GM08714 (cell line): ENCODE measurements around the gene TMEM238L.

Source experiments
- H3K4me3 ChIP-seq: fragments of 200-500 bp; sonication (Bioruptor generic); 2 replicates; pipeline ENCODE4 v1.5.1; 2014; ENCODE audit warnings: mild to moderate bottlenecking, low read length, inconsistent platforms
- ZNF274 ChIP-seq: IDR thresholded peaks from 2 replicates; pipeline ENCODE4 v1.6.1; 2012; ENCODE audit warnings: mild to moderate bottlenecking, low read depth, low read length

The TMEM238L gene

GRCh38 chr17:10772425-10773380 is 31.2 kb downstream of the TMEM238L start:
- H3K4me3 ChIP-seq: no peak overlapping the region
- no peak for TF ChIP-seq ZNF274

- TF ChIP-seq ZNF274: no peak
- H3K4me3 ChIP-seq: no peak overlapping the region
Observed at GRCh38 chr17:10771148-10771547, 32.8 kb downstream of the TMEM238L start.

- TF ChIP-seq ZNF274: no peak
- no peak overlapping the region for H3K4me3 ChIP-seq
Observed at GRCh38 chr17:10769840-10770239, 34.1 kb downstream of the TMEM238L start.

- no peak for TF ChIP-seq ZNF274
- no peak overlapping the region for H3K4me3 ChIP-seq
Observed at GRCh38 chr17:10768750-10769251, 35.1 kb downstream of the TMEM238L start.

GRCh38 chr17:10767232-10767631 is 36.7 kb downstream of the TMEM238L start:
- TF ChIP-seq ZNF274: no peak

GRCh38 chr17:10762037-10762436 is 41.9 kb downstream of the TMEM238L start:
- no peak for TF ChIP-seq ZNF274
- H3K4me3 ChIP-seq: no peak overlapping the region

More at GRCh38 chr17:10767232-10767631, 36.7 kb downstream of the TMEM238L start:
- no peak overlapping the region for H3K4me3 ChIP-seq

- no peak for TF ChIP-seq ZNF274
- H3K4me3 ChIP-seq: no peak overlapping the region
Observed at GRCh38 chr17:10761281-10761680, 42.6 kb downstream of the TMEM238L start.

- no peak for TF ChIP-seq ZNF274
Observed at GRCh38 chr17:10758062-10758461, 45.8 kb downstream of the TMEM238L start.

GRCh38 chr17:10757647-10758046 is 46.3 kb downstream of the TMEM238L start:
- TF ChIP-seq ZNF274: no peak
- H3K4me3 ChIP-seq: no peak overlapping the region

More at GRCh38 chr17:10758062-10758461, 45.8 kb downstream of the TMEM238L start:
- H3K4me3 ChIP-seq: no peak overlapping the region

GRCh38 chr17:10757067-10757466 is 46.8 kb downstream of the TMEM238L start:
- H3K4me3 ChIP-seq: no peak overlapping the region
- TF ChIP-seq ZNF274: no peak

- TF ChIP-seq ZNF274: no peak
Observed at GRCh38 chr17:10756619-10757018, 47.3 kb downstream of the TMEM238L start.

GRCh38 chr17:10756185-10756584 is 47.7 kb downstream of the TMEM238L start:
- TF ChIP-seq ZNF274: no peak
- H3K4me3 ChIP-seq: no peak overlapping the region

More at GRCh38 chr17:10756619-10757018, 47.3 kb downstream of the TMEM238L start:
- no peak overlapping the region for H3K4me3 ChIP-seq

- no peak overlapping the region for H3K4me3 ChIP-seq
- no peak for TF ChIP-seq ZNF274
Observed at GRCh38 chr17:10755592-10756127, 48.2 kb downstream of the TMEM238L start.

GRCh38 chr17:10754861-10755591 is 48.9 kb downstream of the TMEM238L start:
- TF ChIP-seq ZNF274: no peak
- no peak overlapping the region for H3K4me3 ChIP-seq
